NCI-H1930 (cell line): ENCODE measurements around the gene ABR.
"Not testable (repeated sequence)": the region's sequence is repeated elsewhere in the genome, so short reads cannot be mapped to it uniquely, and the experiment has no call there.

Source experiments
- DNase-seq, 2 experiments: peaks; one replicate each; lab custom pipeline; 2025; lab: John Stamatoyannopoulos, UW

Gene ABR

GRCh38 chr17:1095090-1095852 is 84.5 kb downstream of the ABR start:
- no peak for DNase-seq

GRCh38 chr17:1094591-1094990 is 85.2 kb downstream of the ABR start:
- no peak for DNase-seq

GRCh38 chr17:1091900-1092299 is 87.9 kb downstream of the ABR start:
- DNase-seq = no peak

GRCh38 chr17:1091190-1091534 is 88.6 kb downstream of the ABR start:
- DNase-seq = no peak

GRCh38 chr17:1090465-1091189 is 89.2 kb downstream of the ABR start:
- DNase-seq = no peak

GRCh38 chr17:1089915-1090314 is 89.9 kb downstream of the ABR start:
- no peak for DNase-seq

GRCh38 chr17:1087381-1088241 is 92.2 kb downstream of the ABR start:
- peak; percentile 51 to 69 for DNase-seq

- no peak for DNase-seq
These were observed 96.2 kb downstream of the ABR start for GRCh38 chr17:1083451-1084187.

GRCh38 chr17:1082579-1082978 is 97.2 kb downstream of the ABR start:
- no peak for DNase-seq

GRCh38 chr17:1078831-1079561 is 100.8 kb downstream of the ABR start:
- no peak for DNase-seq

GRCh38 chr17:1077986-1078711 is 101.6 kb downstream of the ABR start:
- no peak for DNase-seq

- no peak for DNase-seq
These were observed 102.2 kb downstream of the ABR start for GRCh38 chr17:1077581-1077985.

GRCh38 chr17:1076982-1077302 is 102.8 kb downstream of the ABR start:
- DNase-seq = no peak

GRCh38 chr17:1076299-1076981 is 103.3 kb downstream of the ABR start:
- no peak for DNase-seq

- DNase-seq = no peak
These were observed 104.7 kb downstream of the ABR start for GRCh38 chr17:1074886-1075605.

GRCh38 chr17:1073963-1074625 is 105.7 kb downstream of the ABR start:
- DNase-seq = not testable (repeated sequence)

GRCh38 chr17:1073241-1073962 is 106.4 kb downstream of the ABR start:
- no peak for DNase-seq

GRCh38 chr17:1072551-1072961 is 107.2 kb downstream of the ABR start:
- no peak for DNase-seq
